OCI-M2 (cell line): ENCODE measurements around the gene S100A11.
A peak's percentile ranks its signal among the peaks of the same experiment; 100 is the strongest.
"Not testable (repeated sequence)": the region's sequence is repeated elsewhere in the genome, so short reads cannot be mapped to it uniquely, and the experiment has no call there.

Experiments
- DNase-seq: peaks from one replicate; lab custom pipeline; 2025; ENCODE audit not compliant: unreplicated experiment; lab: John Stamatoyannopoulos, UW

Gene S100A11

DNA sequence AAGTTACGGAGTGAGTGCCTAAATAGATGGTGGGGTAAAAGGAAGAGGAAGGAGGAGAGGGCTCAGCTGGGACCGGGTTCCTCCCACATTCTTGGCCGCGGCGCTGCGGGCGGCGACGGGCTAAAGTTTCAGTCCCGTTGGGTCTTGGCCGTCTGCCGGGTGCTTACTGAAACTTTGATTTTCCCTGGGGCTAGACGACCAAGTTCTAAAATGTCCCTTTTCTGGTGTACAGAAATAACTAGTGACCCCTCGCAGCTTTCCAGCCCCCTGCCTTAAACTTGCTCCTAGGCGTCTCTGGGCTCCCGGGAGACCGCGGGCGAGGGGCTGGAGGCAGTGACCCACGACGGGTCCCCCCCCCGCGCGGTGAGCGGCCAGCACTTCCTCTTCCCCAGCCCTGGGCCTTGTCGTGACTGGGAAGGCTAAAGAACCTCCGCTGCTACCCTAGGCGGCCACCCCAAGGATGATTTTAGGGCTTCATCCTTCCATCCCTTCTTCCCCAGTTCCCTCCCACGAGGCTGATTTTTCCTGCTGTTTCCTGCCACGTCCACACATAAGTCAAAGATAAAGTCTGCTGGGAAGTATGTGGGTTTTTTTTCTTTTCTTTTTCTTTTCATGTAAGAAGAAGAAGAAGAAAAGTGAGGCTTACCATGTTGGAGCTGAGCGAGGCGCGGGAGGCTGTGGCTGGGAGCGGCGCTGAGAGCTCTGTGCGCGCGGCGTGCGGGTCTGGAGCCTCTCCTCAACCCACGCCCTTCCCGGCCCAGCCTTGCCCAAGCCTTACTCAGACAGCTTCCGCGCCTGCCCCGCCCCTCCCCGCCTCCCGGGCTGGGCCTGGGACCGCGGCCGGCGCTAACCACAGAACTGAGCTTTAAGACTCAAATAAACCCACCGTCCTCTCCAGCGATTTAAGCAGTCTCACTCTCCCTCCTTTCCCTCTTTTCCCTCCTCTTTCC, at the start of gene S100A11:
Gene S100A11, minus strand, starts transcription at position 738 of the 950 bp plus-strand sequence. Its CDS starts 89 bp downstream, at position 649.
- DNase-seq: no peak

- no peak for DNase-seq
Measured at GRCh38 chr1:152084853-152085252, 48.0 kb upstream of the S100A11 start.

- not testable (repeated sequence) for DNase-seq
Measured at GRCh38 chr1:152081026-152081425, 44.2 kb upstream of the S100A11 start.

GRCh38 chr1:152080494-152080893, 43.7 kb upstream of the S100A11 start:
- not testable (repeated sequence) for DNase-seq

- DNase-seq: no peak
Measured at GRCh38 chr1:152078831-152079441, 42.1 kb upstream of the S100A11 start.

GRCh38 chr1:152072311-152072710, 35.5 kb upstream of the S100A11 start:
- no peak for DNase-seq

DNA sequence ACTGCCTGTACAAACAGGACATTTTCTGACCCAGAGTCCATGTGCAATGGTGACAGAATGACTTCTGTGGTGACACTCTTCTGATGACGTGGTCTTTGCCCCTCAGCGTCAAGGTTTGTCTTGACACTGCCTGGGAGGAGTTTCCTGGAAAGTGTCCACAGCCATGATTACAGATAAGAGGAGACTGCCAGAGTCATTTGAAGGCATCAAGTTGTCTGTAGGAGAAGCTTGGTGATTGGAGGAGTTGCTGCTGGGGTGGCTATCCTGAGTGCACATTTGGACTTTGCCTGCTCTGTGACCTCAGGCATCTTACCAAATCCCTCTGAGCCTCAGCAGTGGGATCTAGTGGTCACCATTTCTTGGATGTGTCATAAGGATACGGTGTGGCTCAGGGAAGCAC, 34.3 kb upstream of the S100A11 start:
- no peak for DNase-seq

- DNase-seq: no peak
Measured at GRCh38 chr1:152067929-152068328, 31.1 kb upstream of the S100A11 start.

DNA sequence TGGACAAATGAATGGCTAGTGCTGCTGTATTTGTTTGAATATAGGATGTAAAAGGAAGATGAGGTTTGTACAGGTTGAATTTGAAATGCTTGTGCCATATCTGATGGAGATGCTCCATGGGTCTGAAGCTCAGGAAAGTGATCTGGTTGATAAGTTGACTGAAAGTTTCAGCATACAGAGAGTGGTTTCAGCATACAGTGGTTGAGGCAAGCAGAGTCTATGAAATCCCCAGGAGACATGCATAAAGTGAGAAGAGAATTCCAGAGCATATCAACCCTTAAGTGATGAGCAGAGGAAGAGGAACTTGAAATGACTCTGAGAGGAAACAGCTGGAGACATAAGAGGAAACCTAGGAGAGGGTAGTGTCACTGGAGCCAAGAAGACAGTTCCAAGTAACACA, 30.3 kb upstream of the S100A11 start:
- DNase-seq: no peak

DNA sequence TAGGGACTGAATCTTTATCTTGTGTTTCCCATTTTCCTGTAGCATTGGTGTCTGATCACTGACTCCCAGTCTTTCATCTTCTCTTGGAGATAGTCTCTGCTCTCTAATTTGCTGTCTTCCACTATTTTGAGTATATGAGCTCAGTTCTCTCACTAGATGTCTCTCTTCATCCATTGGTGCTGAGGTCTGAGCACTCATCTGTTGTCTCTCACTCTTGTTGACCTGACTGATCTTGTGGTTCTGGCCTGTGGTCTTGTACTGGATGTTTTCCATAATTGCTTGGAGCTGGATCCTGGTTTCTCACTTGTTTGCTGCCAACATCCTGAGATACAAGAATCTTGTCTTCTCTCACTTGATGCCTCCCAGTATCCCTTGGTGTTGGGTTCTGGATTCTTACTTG, 25.1 kb upstream of the S100A11 start:
- DNase-seq: no peak

- DNase-seq: no peak
Measured at GRCh38 chr1:152053375-152053774, 16.6 kb upstream of the S100A11 start.

DNA sequence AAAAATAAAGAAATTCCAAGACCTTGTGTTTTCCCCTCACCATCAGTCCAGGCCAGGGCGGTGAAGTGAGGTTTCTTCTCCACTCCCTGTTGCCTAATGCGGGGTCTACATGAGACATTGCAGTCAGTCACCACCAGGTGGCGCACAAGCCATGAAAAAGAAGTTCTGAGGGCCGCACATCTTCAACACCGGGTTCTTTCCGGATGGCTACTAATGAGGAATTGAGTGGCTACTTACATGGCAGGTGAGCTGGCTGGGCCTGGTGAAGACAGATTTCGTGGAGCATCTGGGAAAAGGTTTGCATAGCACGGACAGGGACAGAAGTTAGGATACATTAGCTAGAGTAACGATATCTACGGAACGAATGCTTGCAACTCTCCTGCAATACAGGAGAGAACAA, 15.8 kb upstream of the S100A11 start:
- DNase-seq: no peak

DNA sequence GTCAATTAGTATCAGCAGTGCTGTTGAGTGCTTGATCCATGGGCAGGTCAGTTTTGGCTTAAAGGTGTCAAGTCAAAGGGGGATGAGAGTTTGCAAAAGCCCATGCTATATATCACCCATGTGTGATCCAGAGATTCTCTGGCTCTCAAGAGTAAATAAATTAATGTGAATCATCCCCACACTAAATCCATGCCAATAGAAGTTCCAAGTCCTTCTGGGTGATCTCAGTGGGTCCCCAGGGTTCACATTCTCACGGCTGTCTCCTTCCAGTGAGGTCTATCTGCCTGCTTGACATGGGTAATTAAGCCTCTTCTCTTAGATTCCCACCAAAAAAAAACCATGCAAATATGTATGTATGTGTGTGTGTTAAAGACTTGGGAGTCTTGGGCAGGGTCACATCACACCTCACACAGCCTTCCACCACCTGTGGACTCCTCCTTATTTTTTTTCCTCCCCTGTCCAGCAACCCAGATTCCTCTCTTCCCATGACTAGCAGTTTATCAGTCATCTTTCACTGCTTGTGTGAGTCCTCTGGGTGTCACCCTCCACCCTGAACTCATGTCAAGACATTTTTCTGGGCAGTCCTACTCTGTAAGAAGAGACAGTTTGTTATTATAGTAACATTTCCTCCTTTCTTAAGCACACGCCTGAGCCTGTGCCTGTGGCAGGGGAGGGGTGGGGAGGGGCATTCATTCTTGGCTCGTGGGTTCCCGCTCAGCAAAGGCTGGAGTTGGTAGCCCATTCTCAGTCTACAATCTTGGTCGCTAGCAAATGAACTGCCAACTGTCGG, 14.3 kb upstream of the S100A11 start:
- no peak for DNase-seq

GRCh38 chr1:152049291-152050083, 12.7 kb upstream of the S100A11 start:
- no peak for DNase-seq

DNA sequence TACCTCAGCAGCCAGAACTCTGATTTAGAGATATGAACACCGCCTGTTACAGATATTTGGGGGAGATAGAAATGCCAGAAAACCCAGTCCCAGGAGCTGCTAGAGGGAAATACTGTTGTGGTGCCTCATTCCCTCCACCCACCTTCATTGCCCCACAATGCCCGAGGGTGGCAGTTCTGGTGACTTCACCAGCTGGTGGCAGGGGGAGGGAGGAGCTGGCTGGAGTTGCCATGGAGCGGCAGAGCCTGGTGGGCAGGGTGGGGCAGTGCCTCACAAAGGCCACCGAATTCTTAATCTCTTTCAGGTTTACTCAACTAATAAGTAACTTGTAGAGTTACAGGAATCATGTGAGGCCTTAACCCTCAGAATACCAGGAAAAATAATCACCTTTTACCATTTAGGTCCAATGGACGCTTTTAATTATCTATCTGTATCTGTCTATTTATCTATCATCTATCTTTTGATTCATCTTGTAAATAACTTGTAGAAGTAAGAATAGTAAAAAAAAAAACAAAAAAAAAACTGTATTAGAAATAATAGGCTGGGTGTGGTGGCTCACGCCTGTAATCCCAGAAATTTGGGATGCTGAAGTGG, 11.7 kb upstream of the S100A11 start:
- DNase-seq: no peak

DNA sequence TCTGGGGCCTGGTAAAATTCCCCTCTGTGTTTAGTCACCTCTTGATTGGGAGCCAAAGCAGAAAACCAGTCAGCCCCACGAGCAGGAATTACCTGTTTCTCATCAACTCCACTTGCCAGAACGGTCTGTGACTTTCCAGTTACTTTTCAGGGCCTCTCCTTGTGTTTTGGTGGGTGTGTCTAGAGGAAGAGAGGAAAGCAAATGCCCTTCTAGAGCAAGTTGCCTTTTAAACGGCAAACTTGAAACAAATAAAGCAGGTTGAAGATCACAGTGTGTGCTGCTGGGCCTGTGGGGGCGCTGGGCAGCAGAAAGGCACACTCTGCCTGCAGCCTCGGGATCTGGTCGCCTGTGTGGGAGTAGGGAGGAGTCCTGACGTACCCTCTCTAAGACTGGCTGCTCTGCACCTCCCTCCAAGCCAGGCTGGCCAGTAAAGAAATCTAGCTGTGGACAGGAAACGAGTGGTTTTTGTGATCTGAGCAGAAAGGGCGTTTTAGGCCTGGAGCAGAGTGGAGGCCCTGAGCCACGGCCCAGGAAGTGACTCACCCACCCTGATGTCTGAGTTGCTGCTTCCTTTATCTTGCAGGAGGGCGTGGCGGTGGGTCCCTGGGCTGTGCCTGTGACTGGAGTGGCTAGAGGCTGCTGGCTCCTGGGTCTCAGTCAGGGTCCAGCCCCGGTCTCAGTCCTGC, 11.1 kb upstream of the S100A11 start:
- DNase-seq: peak; percentile 82

DNA sequence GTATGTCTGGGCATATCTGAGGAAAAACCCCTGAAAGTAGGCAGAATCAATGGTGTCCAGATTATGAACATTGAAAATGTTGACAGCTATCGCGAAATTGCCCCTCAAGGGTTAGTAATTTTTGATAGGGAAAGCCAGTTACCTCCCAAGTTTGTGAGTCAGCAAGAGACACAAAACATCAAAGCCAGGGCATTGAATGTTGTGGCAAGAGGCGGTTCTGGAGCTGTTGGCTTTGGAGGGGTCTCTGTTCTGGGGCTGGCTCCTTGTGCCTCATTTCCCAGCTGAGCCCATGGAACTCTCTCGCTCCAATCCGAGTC, 10.6 kb upstream of the S100A11 start:
- DNase-seq: no peak

DNA sequence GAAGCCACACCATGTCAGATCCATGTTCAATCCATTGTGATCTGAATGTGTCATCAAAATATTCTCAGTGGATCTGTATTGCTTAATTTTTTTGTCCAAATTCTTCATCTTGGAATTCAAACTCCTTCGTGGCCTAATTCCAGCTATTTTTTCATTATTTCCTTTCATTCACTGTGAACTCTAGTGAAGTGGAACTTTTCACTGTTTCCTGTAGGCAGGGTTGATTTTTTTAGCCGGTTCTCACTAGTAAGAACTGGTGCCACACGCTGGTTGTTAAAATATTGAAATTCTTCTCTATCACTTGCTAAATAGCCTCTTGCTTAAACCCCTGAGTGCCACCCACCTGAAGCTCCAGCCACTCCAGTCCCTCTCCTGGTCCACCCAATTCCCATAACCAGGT, 7.6 kb upstream of the S100A11 start:
- DNase-seq: no peak

DNA sequence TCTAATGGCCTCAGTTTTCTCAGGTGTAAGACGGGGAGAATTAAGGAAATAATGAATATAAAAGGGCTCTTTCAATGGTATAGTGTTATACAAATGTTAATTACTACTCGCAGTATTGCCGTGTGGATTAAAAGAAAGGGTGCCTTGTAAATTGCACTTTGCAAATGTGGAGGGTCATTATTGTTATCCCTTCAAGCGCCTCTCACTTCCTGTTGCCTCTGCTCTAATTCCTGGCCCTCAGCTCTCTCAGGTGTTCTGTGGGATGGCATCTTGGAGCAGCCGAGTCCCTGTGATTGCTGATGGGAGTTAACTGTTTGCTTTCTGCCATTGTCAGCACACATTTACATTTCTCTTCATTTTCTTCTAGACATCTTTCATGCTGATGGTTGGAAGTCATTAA, 7.1 kb upstream of the S100A11 start:
- DNase-seq: no peak

- DNase-seq: no peak
Measured at GRCh38 chr1:152042030-152042429, 5.2 kb upstream of the S100A11 start.
